Smooth muscle cell (in vitro differentiated cells): ENCODE data around the gene COQ8A. TPM values are rescaled to one million over a fixed set of nuclear protein-coding genes. Genes with fewer than 3 reads are reported as not detected.

Source experiments
- DNase-seq: peaks from one replicate; lab custom pipeline; 2025; ENCODE audit not compliant: unreplicated experiment; lab: John Stamatoyannopoulos, UW
- H2AFZ ChIP-seq: fragments of 200-600 bp; sonication (generic); 2 replicates; pipeline ENCODE4 v1.6.0; 2016; ENCODE audit warnings: antibody characterized with exemption, low read depth, mild to moderate bottlenecking
- H3F3A ChIP-seq: fragments of 200-600 bp; sonication (generic); 2 replicates; pipeline ENCODE4 v1.6.0; 2017; ENCODE audit warnings: antibody characterized with exemption, low read depth
- H3K27ac ChIP-seq: fragments of 200-600 bp; sonication (generic); 2 replicates; pipeline ENCODE4 v1.5.1; 2016; ENCODE audit warnings: low read depth, mild to moderate bottlenecking
- H3K27me3 ChIP-seq: fragments of 200-600 bp; sonication (generic); 2 replicates; pipeline ENCODE4 v1.6.1; 2016; ENCODE audit warnings: low read depth, mild to moderate bottlenecking
- H3K36me3 ChIP-seq: fragments of 200-600 bp; sonication (generic); 2 replicates; pipeline ENCODE4 v1.5.1; 2016; ENCODE audit warnings: low read depth
- H3K4me1 ChIP-seq: fragments of 200-600 bp; sonication (generic); 2 replicates; pipeline ENCODE4 v1.5.1; 2016; ENCODE audit warnings: low read depth
- H3K4me2 ChIP-seq: fragments of 200-600 bp; sonication (generic); 2 replicates; pipeline ENCODE4 v1.6.0; 2016; ENCODE audit warnings: mild to moderate bottlenecking
- H3K4me3 ChIP-seq: fragments of 200-600 bp; sonication (generic); 2 replicates; pipeline ENCODE4 v1.5.1; 2016; ENCODE audit warnings: mild to moderate bottlenecking
- H3K79me2 ChIP-seq: fragments of 200-600 bp; sonication (generic); 2 replicates; pipeline ENCODE4 v1.6.0; 2016; ENCODE audit warnings: low read depth, mild to moderate bottlenecking
- H3K9ac ChIP-seq: fragments of 200-600 bp; sonication (generic); 2 replicates; pipeline ENCODE4 v1.6.0; 2016; ENCODE audit warnings: low read depth
- H3K9me3 ChIP-seq: fragments of 200-600 bp; sonication (generic); replicated peaks from 2 replicates; pipeline ENCODE4 v1.5.1; 2016; ENCODE audit warnings: low read depth
- H4K20me1 ChIP-seq: fragments of 200-600 bp; sonication (generic); 2 replicates; pipeline ENCODE4 v1.6.0; 2016; ENCODE audit warnings: low read depth
- CTCF ChIP-seq: fragments of 200-600 bp; sonication (generic); IDR thresholded peaks from 2 replicates; pipeline ENCODE4 v1.5.1; 2017; ENCODE audit warnings: borderline replicate concordance, mild to moderate bottlenecking, antibody characterized with exemption; ENCODE audit not compliant: insufficient read depth, poor library complexity, severe bottlenecking
- WGBS: methylation state at CpG from one replicate; pipeline ENCODE4 v1.1.7; 2016; ENCODE audit warnings: low lambda C conversion rate; 5-methylcytosine and 5-hydroxymethylcytosine counted together
- polyA plus RNA-seq: library from polyadenylated mRNA; unstranded; fragments of >200 nt; fragmentation: Nextera tagmentation; extraction: Ambion mirVana; gene quantifications from 2 replicates; pipeline ENCODE4 v1.2.1, GENCODE V29; 2016
- total RNA-seq: library from RNA; depleted of rRNA; stranded (reverse); fragments of >200 nt; gene quantifications from 2 replicates; pipeline ENCODE4 v1.2.3, GENCODE V29; 2014

The COQ8A gene
- total and polyA plus RNA-seq, 2 experiments from 2014 or later = 3.1 to 3.4 TPM

GRCh38 chr1:226903819-226904716 is 36.0 kb upstream of the COQ8A start:
- no peak overlapping the region for H3K9ac ChIP-seq
- no peaks in the 10 kb centered on the region for H3F3A ChIP-seq
- no peaks in the 10 kb centered on the region for H3K4me1 ChIP-seq
- H3K4me2 ChIP-seq = no peak overlapping the region
- 89% methylated on average over 12 of the region's 12 CpGs for WGBS
- TF ChIP-seq CTCF = no peak
- no peaks in the 10 kb centered on the region for H3K9me3 ChIP-seq
- no peak overlapping the region for H3K27ac ChIP-seq
- H2AFZ ChIP-seq = no peak overlapping the region
- no peak for DNase-seq
- H3K79me2 ChIP-seq = no peaks in the 10 kb centered on the region
- H3K4me3 ChIP-seq = no peak overlapping the region
- H4K20me1 ChIP-seq = no peaks in the 10 kb centered on the region
- no peaks in the 10 kb centered on the region for H3K36me3 ChIP-seq
- H3K27me3 ChIP-seq = no peaks in the 10 kb centered on the region

- TF ChIP-seq CTCF = no peak
- no peaks in the 10 kb centered on the region for H3F3A ChIP-seq
- no peaks in the 10 kb centered on the region for H4K20me1 ChIP-seq
- H3K79me2 ChIP-seq = no peaks in the 10 kb centered on the region
- H3K9ac ChIP-seq = no peak overlapping the region
- no peaks in the 10 kb centered on the region for H3K4me1 ChIP-seq
- WGBS = 89% methylated on average over 3 of the region's 3 CpGs
- H3K9me3 ChIP-seq = no peaks in the 10 kb centered on the region
- DNase-seq = no peak
- H3K4me3 ChIP-seq = no peak overlapping the region
- H3K27me3 ChIP-seq = no peaks in the 10 kb centered on the region
- H3K36me3 ChIP-seq = no peaks in the 10 kb centered on the region
- no peak overlapping the region for H3K4me2 ChIP-seq
- H3K27ac ChIP-seq = no peak overlapping the region
- H2AFZ ChIP-seq = no peak overlapping the region
Measured at GRCh38 chr1:226904772-226905171, 35.3 kb upstream of the COQ8A start.

- Histone ChIP-seq H2AFZ (no peak overlapping the region), H3K36me3 (no peaks in the 10 kb centered on the region), H3K27me3 (no peaks in the 10 kb centered on the region), H3K27ac (no peak overlapping the region), H3K4me1 (no peaks in the 10 kb centered on the region), H3K9ac (no peak overlapping the region), H3K79me2 (no peaks in the 10 kb centered on the region), H3K4me3 (no peak overlapping the region), H4K20me1 (no peaks in the 10 kb centered on the region), H3K9me3 (no peaks in the 10 kb centered on the region), H3F3A (no peaks in the 10 kb centered on the region), H3K4me2 (no peak overlapping the region)
- no peak for DNase-seq
- 95% methylated on average over 10 of the region's 10 CpGs for WGBS
- TF ChIP-seq CTCF = no peak
Measured at GRCh38 chr1:226908419-226908818, 31.7 kb upstream of the COQ8A start.

GRCh38 chr1:226908913-226909312 is 31.2 kb upstream of the COQ8A start:
- Histone ChIP-seq H3K4me3 (no peak overlapping the region), H3K4me2 (no peak overlapping the region), H3K79me2 (no peaks in the 10 kb centered on the region), H3F3A (no peaks in the 10 kb centered on the region), H3K4me1 (no peaks in the 10 kb centered on the region), H2AFZ (no peak overlapping the region), H3K9ac (no peak overlapping the region), H3K9me3 (no peaks in the 10 kb centered on the region), H4K20me1 (no peaks in the 10 kb centered on the region), H3K27me3 (no peaks in the 10 kb centered on the region), H3K27ac (no peak overlapping the region), H3K36me3 (no peaks in the 10 kb centered on the region)
- TF ChIP-seq CTCF = no peak
- WGBS = 100% methylated on average over 1 of the region's 1 CpG
- DNase-seq = no peak
